ENCODE results near the gene UXS1.

DNA sequence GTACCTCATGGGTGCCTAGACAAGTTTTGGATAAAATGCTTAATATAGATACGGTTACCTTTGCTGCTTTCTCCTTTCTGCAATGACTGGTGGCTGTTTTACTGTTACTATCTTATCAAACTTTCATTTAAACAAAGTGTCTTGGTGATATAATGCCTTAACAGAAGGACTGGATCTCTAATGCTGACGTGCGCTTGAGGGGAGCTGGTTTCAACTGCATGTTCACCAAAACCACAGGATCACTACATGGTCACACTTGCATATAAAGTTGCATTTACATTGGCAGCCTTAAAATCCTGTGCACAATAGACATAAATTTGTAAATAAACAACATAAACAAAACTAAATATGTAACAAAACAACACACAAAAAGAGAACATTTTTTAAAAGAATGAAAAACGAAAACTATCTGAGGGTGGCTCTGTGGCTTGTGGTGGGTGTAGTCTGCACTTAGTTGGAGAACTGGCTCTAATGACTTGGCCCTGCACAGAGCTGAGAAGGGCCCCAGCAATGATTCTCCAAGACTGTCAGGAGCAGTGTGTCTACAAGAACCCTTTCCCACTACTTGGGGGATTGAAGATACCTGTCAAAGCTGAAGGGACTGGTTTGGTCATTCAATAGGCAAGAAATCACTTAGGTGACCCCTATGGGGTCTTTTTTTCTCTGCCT lies 135.5 kb downstream of the UXS1 start:
- TF ChIP-seq, protein P1, sequence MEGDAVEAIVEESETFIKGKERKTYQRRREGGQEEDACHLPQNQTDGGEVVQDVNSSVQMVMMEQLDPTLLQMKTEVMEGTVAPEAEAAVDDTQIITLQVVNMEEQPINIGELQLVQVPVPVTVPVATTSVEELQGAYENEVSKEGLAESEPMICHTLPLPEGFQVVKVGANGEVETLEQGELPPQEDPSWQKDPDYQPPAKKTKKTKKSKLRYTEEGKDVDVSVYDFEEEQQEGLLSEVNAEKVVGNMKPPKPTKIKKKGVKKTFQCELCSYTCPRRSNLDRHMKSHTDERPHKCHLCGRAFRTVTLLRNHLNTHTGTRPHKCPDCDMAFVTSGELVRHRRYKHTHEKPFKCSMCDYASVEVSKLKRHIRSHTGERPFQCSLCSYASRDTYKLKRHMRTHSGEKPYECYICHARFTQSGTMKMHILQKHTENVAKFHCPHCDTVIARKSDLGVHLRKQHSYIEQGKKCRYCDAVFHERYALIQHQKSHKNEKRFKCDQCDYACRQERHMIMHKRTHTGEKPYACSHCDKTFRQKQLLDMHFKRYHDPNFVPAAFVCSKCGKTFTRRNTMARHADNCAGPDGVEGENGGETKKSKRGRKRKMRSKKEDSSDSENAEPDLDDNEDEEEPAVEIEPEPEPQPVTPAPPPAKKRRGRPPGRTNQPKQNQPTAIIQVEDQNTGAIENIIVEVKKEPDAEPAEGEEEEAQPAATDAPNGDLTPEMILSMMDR (IDR thresholded peaks at IDR 0.05) = no peak
- no peak for TF ChIP-seq POLR2A (IDR thresholded peaks at IDR 0.05)
